ENCODE measurements around the gene FAF1. TPM values are rescaled to one million over a fixed set of nuclear protein-coding genes. Genes with fewer than 3 reads are reported as not detected.

The FAF1 gene
- total RNA-seq, 4 donors from 2014 or later, result 25.1 to 55.7 (median 38.8) TPM

DNA sequence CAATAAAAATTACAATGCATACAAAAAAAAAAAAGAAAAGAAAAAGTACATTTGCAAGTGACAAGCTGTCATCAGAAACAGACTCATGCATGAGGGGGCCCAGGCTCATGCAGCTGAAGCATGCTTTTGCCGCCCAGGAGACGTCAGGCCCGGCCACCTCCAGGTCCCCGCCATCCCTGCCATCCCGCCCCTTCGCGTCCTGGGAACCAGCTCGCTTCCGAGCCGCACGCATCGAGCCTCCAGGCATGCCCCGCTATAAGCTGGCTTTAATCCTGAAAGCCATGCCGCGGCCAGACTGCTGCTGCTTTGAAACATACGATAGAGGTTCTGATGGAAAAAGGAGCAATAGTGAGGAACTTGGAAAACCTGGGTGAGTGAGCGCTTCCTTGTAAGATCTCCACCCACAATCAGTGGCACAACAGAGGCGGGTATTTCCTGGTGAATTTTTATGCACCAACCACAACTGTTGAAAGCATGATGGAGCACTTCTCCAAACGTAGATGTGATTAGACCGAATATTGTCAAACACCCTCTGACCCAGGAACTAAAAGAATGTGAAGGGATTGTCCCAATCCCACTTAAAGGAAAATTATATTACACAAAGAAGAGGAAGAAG, 113.7 kb downstream of the FAF1 start:
- TF ChIP-seq POLR2A (IDR thresholded peaks at IDR 0.05) (no peak), EP300 (IDR thresholded peaks at IDR 0.05) (no peak)
- TF ChIP-seq, protein P1, sequence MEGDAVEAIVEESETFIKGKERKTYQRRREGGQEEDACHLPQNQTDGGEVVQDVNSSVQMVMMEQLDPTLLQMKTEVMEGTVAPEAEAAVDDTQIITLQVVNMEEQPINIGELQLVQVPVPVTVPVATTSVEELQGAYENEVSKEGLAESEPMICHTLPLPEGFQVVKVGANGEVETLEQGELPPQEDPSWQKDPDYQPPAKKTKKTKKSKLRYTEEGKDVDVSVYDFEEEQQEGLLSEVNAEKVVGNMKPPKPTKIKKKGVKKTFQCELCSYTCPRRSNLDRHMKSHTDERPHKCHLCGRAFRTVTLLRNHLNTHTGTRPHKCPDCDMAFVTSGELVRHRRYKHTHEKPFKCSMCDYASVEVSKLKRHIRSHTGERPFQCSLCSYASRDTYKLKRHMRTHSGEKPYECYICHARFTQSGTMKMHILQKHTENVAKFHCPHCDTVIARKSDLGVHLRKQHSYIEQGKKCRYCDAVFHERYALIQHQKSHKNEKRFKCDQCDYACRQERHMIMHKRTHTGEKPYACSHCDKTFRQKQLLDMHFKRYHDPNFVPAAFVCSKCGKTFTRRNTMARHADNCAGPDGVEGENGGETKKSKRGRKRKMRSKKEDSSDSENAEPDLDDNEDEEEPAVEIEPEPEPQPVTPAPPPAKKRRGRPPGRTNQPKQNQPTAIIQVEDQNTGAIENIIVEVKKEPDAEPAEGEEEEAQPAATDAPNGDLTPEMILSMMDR (IDR thresholded peaks at IDR 0.05), result no peak
- Histone ChIP-seq H3K4me3 (no peak overlapping the region), H3K27me3 (no peaks in the 10 kb centered on the region), H3K27ac (no peak overlapping the region), H3K4me1 (no peaks in the 10 kb centered on the region), H3K9me3 (peaks cover 0 to 8% (median 2%) of the 10 kb centered on the region in 4 donors), H3K36me3 (no peaks in the 10 kb centered on the region)
- WGBS, 2 donors, result 94 to 95% methylated on average over 20 of the region's 20 CpGs
- no peak for DNase-seq (ENCODE audit: low spot score in 2 of 2)

DNA sequence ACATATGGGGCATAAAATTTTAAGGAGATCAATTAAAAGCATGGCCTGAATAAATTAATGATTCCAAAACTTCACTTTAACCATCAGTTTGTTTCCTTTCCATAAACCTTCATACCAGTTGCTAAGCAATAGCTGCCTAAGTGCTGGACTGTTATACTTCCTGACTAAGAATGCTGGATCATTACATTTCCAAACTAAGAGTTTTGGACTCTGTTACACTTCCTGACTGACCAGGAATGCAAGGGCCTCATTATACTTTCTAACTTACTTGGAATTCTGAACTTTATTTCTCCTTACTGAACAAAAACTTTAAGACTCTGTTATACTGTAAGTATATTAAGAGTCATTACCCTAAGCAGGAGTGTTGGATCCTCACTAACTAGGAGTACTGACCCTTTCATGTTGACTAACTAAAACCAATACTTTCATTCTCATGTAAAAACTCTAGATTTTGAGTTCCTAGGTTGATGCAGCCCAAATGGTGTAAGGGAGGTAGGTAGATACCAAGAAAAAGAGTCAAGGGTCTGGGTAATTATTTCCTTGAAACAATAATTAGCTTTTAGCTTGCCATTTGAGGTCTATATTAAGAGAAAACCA, 118.2 kb downstream of the FAF1 start:
- no peak for TF ChIP-seq EP300 (IDR thresholded peaks at IDR 0.05)
- Histone ChIP-seq H3K36me3 (no peaks in the 10 kb centered on the region), H3K4me3 (no peak overlapping the region), H3K4me1 (no peaks in the 10 kb centered on the region), H3K27ac (no peak overlapping the region), H3K27me3 (no peaks in the 10 kb centered on the region), H3K9me3 (peaks cover 0 to under 1% (median 0%) of the 10 kb centered on the region in 4 donors)
- no peak for DNase-seq (ENCODE audit: low spot score in 2 of 2)

DNA sequence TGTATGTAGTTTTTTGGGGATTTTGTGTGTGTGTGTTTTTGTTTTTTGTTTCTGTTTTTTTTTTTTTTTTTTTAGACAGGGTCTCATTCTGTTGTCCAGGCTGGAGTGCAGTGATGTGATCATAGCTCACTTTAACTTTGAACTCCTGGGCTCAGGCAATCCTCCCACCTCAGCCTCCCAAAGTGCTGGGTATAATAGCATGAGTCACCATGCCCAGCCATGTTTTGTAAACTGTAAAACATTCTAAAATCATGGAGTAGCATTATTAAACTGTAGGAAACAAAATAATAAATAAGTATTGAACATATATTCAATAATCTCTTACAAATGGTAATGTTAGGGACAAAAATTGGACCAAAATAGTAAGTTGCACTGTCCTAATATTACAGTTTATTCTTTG, 124.0 kb downstream of the FAF1 start:
- Histone ChIP-seq H3K4me1 (no peaks in the 10 kb centered on the region), H3K27ac (no peak overlapping the region), H3K4me3 (no peak overlapping the region), H3K27me3 (no peaks in the 10 kb centered on the region), H3K36me3 (no peaks in the 10 kb centered on the region), H3K9me3 (no peaks in the 10 kb centered on the region)
- no peak for TF ChIP-seq POLR2A (IDR thresholded peaks at IDR 0.05)
- TF ChIP-seq, protein P1 (IDR thresholded peaks at IDR 0.05), result no peak
- TF ChIP-seq EP300 (IDR thresholded peaks at IDR 0.05), result no peak
- DNase-seq (ENCODE audit: low spot score in 2 of 2), result no peak

DNA sequence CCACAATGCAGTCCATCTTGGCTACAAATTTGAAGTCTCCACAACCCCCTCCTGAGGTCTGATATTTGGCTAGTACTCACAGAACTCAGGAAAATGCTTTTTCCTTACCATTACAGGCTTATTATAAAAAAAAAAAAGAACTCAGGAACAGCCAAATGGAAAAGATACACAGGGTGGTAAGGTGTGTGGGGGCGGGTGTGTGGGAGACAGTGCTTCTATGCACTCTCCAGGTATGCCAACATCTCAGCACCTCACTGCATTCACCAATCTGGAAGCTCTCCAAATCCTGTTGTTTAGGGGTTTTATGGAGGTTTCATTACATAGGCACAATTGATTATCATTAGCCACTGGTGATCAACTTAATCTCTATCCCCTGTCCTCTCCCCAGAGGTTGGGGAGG, 126.9 kb downstream of the FAF1 start:
- no peaks in the 10 kb centered on the region for H3K9me3 ChIP-seq
- no peak for TF ChIP-seq POLR2A (IDR thresholded peaks at IDR 0.05)
- no peak for TF ChIP-seq EP300 (IDR thresholded peaks at IDR 0.05)
- TF ChIP-seq, protein P1 (IDR thresholded peaks at IDR 0.05), result no peak
- no peak overlapping the region for H3K4me3 ChIP-seq
- 93 to 100% methylated on average over 1 of the region's 1 CpG for WGBS, 2 donors
- no peak for DNase-seq (ENCODE audit: low spot score in 2 of 2)
- no peak overlapping the region for H3K27ac ChIP-seq
- peaks cover 0 to 7% (median 2%) of the 10 kb centered on the region in 4 donors for H3K4me1 ChIP-seq
- no peaks in the 10 kb centered on the region for H3K36me3 ChIP-seq
- no peaks in the 10 kb centered on the region for H3K27me3 ChIP-seq

DNA sequence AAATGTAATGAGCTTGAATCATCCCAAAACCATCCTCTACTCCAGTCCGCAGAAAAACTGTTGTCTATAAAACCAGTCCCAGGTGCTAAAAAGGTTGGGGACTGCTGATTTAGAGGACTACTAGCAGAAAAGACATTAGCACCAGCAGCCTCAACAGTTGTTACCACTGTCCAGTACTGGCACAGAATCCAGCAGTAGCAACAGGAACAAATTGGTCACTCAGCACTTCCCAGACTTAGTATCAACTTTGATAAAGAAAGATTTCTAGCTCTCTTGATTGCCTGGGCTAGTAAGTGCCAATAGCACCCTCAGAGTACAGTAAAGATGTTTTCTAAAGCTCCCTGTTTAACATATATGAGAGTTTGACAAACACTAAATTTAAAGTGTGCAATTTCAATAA, 127.9 kb downstream of the FAF1 start:
- Histone ChIP-seq H3K9me3 (no peaks in the 10 kb centered on the region), H3K4me1 (peaks cover 0 to 7% (median 2%) of the 10 kb centered on the region in 4 donors), H3K4me3 (no peak overlapping the region), H3K36me3 (no peaks in the 10 kb centered on the region), H3K27ac (no peak overlapping the region), H3K27me3 (no peaks in the 10 kb centered on the region)
- WGBS, 2 donors, result 100% methylated on average over 1 of the region's 1 CpG
- TF ChIP-seq EP300 (IDR thresholded peaks at IDR 0.05) (no peak), POLR2A (IDR thresholded peaks at IDR 0.05) (no peak)
- TF ChIP-seq, protein P1 (IDR thresholded peaks at IDR 0.05), result no peak
- no peak for DNase-seq (ENCODE audit: low spot score in 2 of 2)

Measured in tibial nerve (tissue), 4 donors.